K562 (cell line): Measurements from ENCODE around the gene LRRC61. TPM values are rescaled to one million over a fixed set of nuclear protein-coding genes. Genes with fewer than 3 reads are reported as not detected.

Experiments
- ARID2 ChIP-seq: fragments of 450-650 bp; IDR thresholded peaks from 2 replicates; pipeline ENCODE4 v1.6.1; 2017; ENCODE audit warnings: antibody characterized with exemption, mild to moderate bottlenecking
- CEBPG ChIP-seq, 3 experiments: fragments of 200-800 bp in 1 of 3; sonication (Bioruptor generic) in 1 of 3; sonication (generic) in 1 of 3; formaldehyde crosslinking in 1 of 3; IDR thresholded peaks in 2 of 3; conservative IDR thresholded peaks in 1 of 3; 2 replicates each; pipeline versions ENCODE4 v1.6.1 to v1.8.0; 2016 to 2022; ENCODE audit warnings: missing compliant biosample characterization in 2 of 3, missing genetic modification characterization in 2 of 3, mild to moderate bottlenecking in 1 of 3, missing genetic modification reagents in 1 of 3
- CHAMP1 ChIP-seq: fragments of 450-650 bp; IDR thresholded peaks from 2 replicates; pipeline ENCODE4 v1.6.1; 2016; ENCODE audit warnings: mild to moderate bottlenecking
- CHD4 ChIP-seq: fragments of 200-600 bp; sonication (generic); IDR thresholded peaks from 3 replicates; pipeline ENCODE4 v1.6.1; 2012; ENCODE audit warnings: low read depth, mild to moderate bottlenecking, mixed read lengths, low read length, inconsistent platforms; ENCODE audit not compliant: insufficient read depth, insufficient replicate concordance, poor library complexity, severe bottlenecking
- EHMT2 ChIP-seq: fragments of 450-650 bp; IDR thresholded peaks from 2 replicates; pipeline ENCODE4 v1.6.1; 2018; ENCODE audit warnings: antibody characterized with exemption
- EP400 ChIP-seq: fragments of 450-650 bp; IDR thresholded peaks from 2 replicates; pipeline ENCODE4 v1.6.1; 2017; ENCODE audit warnings: antibody characterized with exemption, mild to moderate bottlenecking, moderate library complexity
- GATAD2A ChIP-seq: fragments of 450-650 bp; IDR thresholded peaks from 2 replicates; pipeline ENCODE4 v1.6.1; 2017
- HDAC2 ChIP-seq: fragments of 450-650 bp; IDR thresholded peaks from 2 replicates; pipeline ENCODE4 v1.6.1; 2016; ENCODE audit warnings: mild to moderate bottlenecking
- HDAC6 ChIP-seq: IDR thresholded peaks from 2 replicates; pipeline ENCODE4 v1.6.1; 2012; ENCODE audit warnings: low read depth, mild to moderate bottlenecking, control low read depth, inconsistent platforms, low read length, moderate library complexity
- HLTF ChIP-seq: fragments of 450-650 bp; IDR thresholded peaks from 2 replicates; pipeline ENCODE4 v1.6.1; 2016
- HMBOX1 ChIP-seq: sonication (generic); IDR thresholded peaks from 2 replicates; pipeline ENCODE4 v1.6.1; 2016
- ILF3 ChIP-seq: fragments of 450-650 bp; IDR thresholded peaks from 2 replicates; pipeline ENCODE4 v1.6.1; 2018; ENCODE audit warnings: antibody characterized with exemption, mild to moderate bottlenecking, moderate library complexity, borderline replicate concordance
- MEIS2 ChIP-seq: fragments of 450-650 bp; IDR thresholded peaks from 2 replicates; pipeline ENCODE4 v1.6.1; 2014; ENCODE audit warnings: mild to moderate bottlenecking; ENCODE audit not compliant: partially characterized antibody
- MYBL2 ChIP-seq, 2 experiments: fragments of 450-650 bp in 1 of 2; sonication (generic) in 1 of 2; formaldehyde crosslinking in 1 of 2; IDR thresholded peaks; 2 replicates each; pipeline versions ENCODE4 v1.6.1 to v1.8.1; 2017 to 2022; ENCODE audit warnings: borderline replicate concordance in 1 of 2, inconsistent platforms in 1 of 2, low read depth in 1 of 2, mild to moderate bottlenecking in 1 of 2, missing genetic modification reagents in 1 of 2, moderate library complexity in 1 of 2
- NR1H2 ChIP-seq: sonication (generic); formaldehyde crosslinking; IDR thresholded peaks from 2 replicates; pipeline ENCODE4 v1.4.0; 2020; ENCODE audit warnings: mild to moderate bottlenecking, missing genetic modification reagents
- PHF20 ChIP-seq: fragments of 450-650 bp; IDR thresholded peaks from 2 replicates; pipeline ENCODE4 v1.6.1; 2018; ENCODE audit not compliant: partially characterized antibody
- RAD21 ChIP-seq, 2 experiments: fragments of 250-450 bp in 1 of 2; fragments of 450-650 bp in 1 of 2; sonication (Bioruptor Pico) in 1 of 2; formaldehyde crosslinking in 1 of 2; IDR thresholded peaks in 1 of 2; conservative IDR thresholded peaks in 1 of 2; 2 replicates each; pipeline versions ENCODE4 v1.4.0 to v1.8.0; 2020 to 2022; ENCODE audit warnings: mild to moderate bottlenecking in 2 of 2, moderate library complexity in 1 of 2
- RBM39 ChIP-seq: fragments of 200-400 bp; formaldehyde crosslinking; optimal IDR thresholded peaks from 2 replicates; pipeline ENCODE3; 2018; ENCODE audit warnings: low read depth, low read length
- SMARCA4 ChIP-seq: fragments of 450-650 bp; IDR thresholded peaks from 2 replicates; pipeline ENCODE4 v1.6.1; 2016
- SMC3 ChIP-seq: conservative IDR thresholded peaks from 2 replicates; pipeline ENCODE4 v1.6.1; 2011; ENCODE audit warnings: low read depth, low read length, improper control_type of control experiment; ENCODE audit not compliant: insufficient read depth
- SP1 ChIP-seq: sonication (generic); formaldehyde crosslinking; IDR thresholded peaks from 2 replicates; pipeline ENCODE4 v1.8.1; 2022; ENCODE audit warnings: mild to moderate bottlenecking, missing genetic modification reagents
- TCFL5 ChIP-seq: fragments of 250-450 bp; sonication (Bioruptor Pico); conservative IDR thresholded peaks from 2 replicates; pipeline ENCODE4 v1.6.1; 2021; ENCODE audit warnings: mild to moderate bottlenecking, moderate library complexity, matching md5 sums
- ZBTB7A ChIP-seq: IDR thresholded peaks from 2 replicates; pipeline ENCODE4 v1.6.1; 2011; ENCODE audit warnings: low read depth, mild to moderate bottlenecking, low read length, moderate library complexity, borderline replicate concordance; ENCODE audit not compliant: control insufficient read depth
- ZNF384 ChIP-seq: IDR thresholded peaks from 2 replicates; pipeline ENCODE4 v1.6.1; 2012; ENCODE audit warnings: low read depth, low read length, improper control_type of control experiment
- ZNF507 ChIP-seq: conservative IDR thresholded peaks from 2 replicates; pipeline ENCODE4 v1.6.1; 2017; ENCODE audit warnings: missing genetic modification characterization, missing compliant biosample characterization
- ZNF764 ChIP-seq: fragments of 250-450 bp; sonication (Bioruptor Pico); IDR thresholded peaks from 2 replicates; pipeline ENCODE4 v1.4.0; 2020; ENCODE audit warnings: low read depth, mild to moderate bottlenecking, moderate library complexity
- polyA plus RNA-seq, 8 experiments: library from polyadenylated mRNA; depleted of rRNA in 4 of 8; stranded (reverse) in 5 of 8; unstranded in 3 of 8; fragments of >200 nt; fragmentation: Nextera tagmentation in 2 of 8; fragmentation: Illumina TruSeq in 1 of 8; extraction: Ambion mirVana in 2 of 8; extraction: Trizol in 1 of 8; gene quantifications; 2 replicates each; pipeline versions ENCODE4 v1.2.1 to v1.2.3, GENCODE V29; 2011 to 2014; ENCODE audit warnings: inconsistent platforms in 1 of 8, missing spikeins in 1 of 8
- total RNA-seq, 7 experiments: library from RNA; depleted of rRNA in 6 of 7; stranded (reverse); fragments of >200 nt in 6 of 7; fragmentation: Illumina TruSeq in 2 of 7; extraction: Trizol in 2 of 7; gene quantifications; 2 replicates each; pipeline versions ENCODE4 v1.2.1 to v1.2.3, GENCODE V29; 2011 to 2021; ENCODE audit warnings: low replicate concordance in 1 of 7

The LRRC61 gene
- total and polyA plus RNA-seq, 9 of the 15 experiments (the other 6 are each of a cell fraction or from before 2014, with no cell fraction given) = 1.3 to 55.2 (median 35.2) TPM

GRCh38 chr7:150356265-150356897 is 33.2 kb downstream of the LRRC61 start (continued):
- TF ChIP-seq CHAMP1 (peak; percentile 47; the same call in 1 of the 2 replicates), ZNF764 (CRISPR knock-in tag) (no peak), HLTF (0 out of 2 replicates have a peak, but pooled peaks have one; percentile 16), GATAD2A (0 out of 2 replicates have a peak, but pooled peaks have one; percentile 57), CHD4 (peak; percentile 56), ZNF384 (peak; percentile 85), HMBOX1 (no peak), ZBTB7A (peak; percentile 43; the same call in 1 of the 2 replicates), SMC3 (peak; percentile 53; the same call in 1 of the 2 replicates), TCFL5 (CRISPR knock-in tag) (no peak), ARID2 (0 out of 2 replicates have a peak, but pooled peaks have one; percentile 16), MYBL2 (IDR thresholded peaks at IDR 0.05; ENCODE audit: low read depth) (peak; percentile 83), MYBL2 (CRISPR knock-in tag; IDR thresholded peaks at IDR 0.05; ENCODE audit: borderline replicate concordance) (no peak), NR1H2 (CRISPR knock-in tag) (no peak), HDAC2 (peak; percentile 54; the same call in 1 of the 2 replicates), ILF3 (0 out of 2 replicates have a peak, but pooled peaks have one; percentile 71), RBM39 (no peak), MEIS2 (no peak), EHMT2 (0 out of 2 replicates have a peak, but pooled peaks have one; percentile 24), ZNF507 (tag) (no peak), CEBPG (CRISPR knock-in tag; IDR thresholded peaks at IDR 0.05) (peak; percentile 39; the same call in 1 of the 2 replicates), CEBPG (tag; conservative IDR thresholded peaks at IDR 0.05 in 1 of 2, IDR thresholded peaks at IDR 0.05 in 1 of 2) (no peak), SP1 (CRISPR knock-in tag) (0 out of 2 replicates have a peak, but pooled peaks have one; percentile 59), EP400 (peak; percentile 60; the same call in 1 of the 2 replicates), RAD21 (CRISPR knock-in tag; conservative IDR thresholded peaks at IDR 0.05 in 1 of 2, IDR thresholded peaks at IDR 0.05 in 1 of 2) (peak; percentile 55 to 66), PHF20 (no peak), SMARCA4 (0 out of 2 replicates have a peak, but pooled peaks have one; percentile 23), HDAC6 (no peak)
